CD4-positive, alpha-beta T cell (primary cell): ENCODE results near the gene SNX20. TPM values are rescaled to one million over a fixed set of nuclear protein-coding genes. Genes with fewer than 3 reads are reported as not detected.

Experiments
- ATAC-seq: fragments of 200-7000 bp; cut with Tn5 transposase; one replicate; pipeline ENCODE4 v1.10.0; 2022; ENCODE audit warnings: mild to moderate bottlenecking; ENCODE audit not compliant: poor library complexity
- CTCF ChIA-PET: fragments of 350-600 bp; sonication (Branson Sonifier 250); formaldehyde crosslinking; loops from one replicate; lab custom pipeline; 2021; ENCODE audit warnings: antibody characterized with exemption, inconsistent platforms; lab: Charles Lee
- POLR2A ChIA-PET: fragments of 350-600 bp; sonication (Branson Sonifier 250); formaldehyde crosslinking; loops from one replicate; lab custom pipeline; 2021; ENCODE audit warnings: antibody characterized with exemption, inconsistent platforms; lab: Charles Lee
- DNase-seq, 14 experiments: peaks; one replicate each; pipeline ENCODE4 v3.0.0-alpha.2; 2013 to 2020; ENCODE audit warnings: mixed read lengths in 2 of 14
- H3K27ac ChIP-seq, 2 donors: one replicate each; pipeline versions ENCODE4 v1.5.1 to v1.7.0; 2013; ENCODE audit warnings: low read length in 2 of 2, low read depth in 1 of 2, mild to moderate bottlenecking in 1 of 2
- H3K27me3 ChIP-seq, 2 experiments: 1 replicate in 1 of 2; 2 replicates in 1 of 2; pipeline versions ENCODE4 v1.6.1 to v1.7.0; 2013; ENCODE audit warnings: low read length in 2 of 2, control low read depth in 1 of 2, mild to moderate bottlenecking in 1 of 2, moderate library complexity in 1 of 2; ENCODE audit not compliant: insufficient read depth in 2 of 2, control insufficient read depth in 1 of 2
- H3K36me3 ChIP-seq: one replicate; pipeline ENCODE4 v1.6.1; 2013; ENCODE audit warnings: low read length, control low read depth; ENCODE audit not compliant: insufficient read depth
- H3K4me1 ChIP-seq: one replicate; pipeline ENCODE4 v1.6.1; 2013; ENCODE audit warnings: low read length, control low read depth; ENCODE audit not compliant: insufficient read depth
- H3K4me3 ChIP-seq: one replicate; pipeline ENCODE4 v1.5.1; 2013; ENCODE audit warnings: mild to moderate bottlenecking, low read length, moderate library complexity
- H3K9me3 ChIP-seq, 2 experiments: 1 replicate in 1 of 2; 2 replicates in 1 of 2; pipeline versions ENCODE4 v1.6.1 to v1.7.0; 2013; ENCODE audit warnings: low read length in 2 of 2, mild to moderate bottlenecking in 2 of 2, control low read depth in 1 of 2, moderate library complexity in 1 of 2; ENCODE audit not compliant: control insufficient read depth in 1 of 2, insufficient read depth in 1 of 2
- H3K27ac Mint-ChIP-seq: one replicate; pipeline ENCODE4 v1.8.0; 2020; ENCODE audit warnings: mixed read lengths
- H3K27me3 Mint-ChIP-seq: one replicate; pipeline ENCODE4 v1.8.0; 2021; ENCODE audit warnings: mixed read lengths
- H3K36me3 Mint-ChIP-seq: one replicate; pipeline ENCODE4 v1.8.0; 2021; ENCODE audit warnings: low read depth, mixed read lengths
- H3K4me1 Mint-ChIP-seq: one replicate; pipeline ENCODE4 v1.8.0; 2021; ENCODE audit warnings: low read depth, mixed read lengths
- H3K4me3 Mint-ChIP-seq: one replicate; pipeline ENCODE4 v1.8.0; 2020; ENCODE audit warnings: mild to moderate bottlenecking, mixed read lengths
- H3K9me3 Mint-ChIP-seq: one replicate; pipeline ENCODE4 v1.8.0; 2020; ENCODE audit warnings: mixed read lengths
- intact Hi-C, 2 experiments: fragments of 100-400 bp; cut with DNase I in 1 of 2; cut with micrococcal nuclease in 1 of 2; formaldehyde crosslinking; loops; one replicate each; pipeline versions ENCODE4 v1.15.1 to v1.9.0; 2023 to 2025; cut with DNase I, micrococcal nuclease
- total RNA-seq, 174 experiments: library from RNA in 2 of 174; stranded (reverse) in 2 of 174; gene quantifications; one replicate each; pipeline ENCODE4 v1.2.3 and lab custom pipeline; 2021 to 2026
- TF ChIP-seq, protein P1 (sequence below): fragments of 200-600 bp; IDR thresholded peaks from one replicate; pipeline ENCODE4 v1.8.0; 2022; ENCODE audit warnings: antibody characterized with exemption, mild to moderate bottlenecking

Gene SNX20
- total RNA-seq, 2 experiments from 2014 or later: 26.6 TPM

DNA sequence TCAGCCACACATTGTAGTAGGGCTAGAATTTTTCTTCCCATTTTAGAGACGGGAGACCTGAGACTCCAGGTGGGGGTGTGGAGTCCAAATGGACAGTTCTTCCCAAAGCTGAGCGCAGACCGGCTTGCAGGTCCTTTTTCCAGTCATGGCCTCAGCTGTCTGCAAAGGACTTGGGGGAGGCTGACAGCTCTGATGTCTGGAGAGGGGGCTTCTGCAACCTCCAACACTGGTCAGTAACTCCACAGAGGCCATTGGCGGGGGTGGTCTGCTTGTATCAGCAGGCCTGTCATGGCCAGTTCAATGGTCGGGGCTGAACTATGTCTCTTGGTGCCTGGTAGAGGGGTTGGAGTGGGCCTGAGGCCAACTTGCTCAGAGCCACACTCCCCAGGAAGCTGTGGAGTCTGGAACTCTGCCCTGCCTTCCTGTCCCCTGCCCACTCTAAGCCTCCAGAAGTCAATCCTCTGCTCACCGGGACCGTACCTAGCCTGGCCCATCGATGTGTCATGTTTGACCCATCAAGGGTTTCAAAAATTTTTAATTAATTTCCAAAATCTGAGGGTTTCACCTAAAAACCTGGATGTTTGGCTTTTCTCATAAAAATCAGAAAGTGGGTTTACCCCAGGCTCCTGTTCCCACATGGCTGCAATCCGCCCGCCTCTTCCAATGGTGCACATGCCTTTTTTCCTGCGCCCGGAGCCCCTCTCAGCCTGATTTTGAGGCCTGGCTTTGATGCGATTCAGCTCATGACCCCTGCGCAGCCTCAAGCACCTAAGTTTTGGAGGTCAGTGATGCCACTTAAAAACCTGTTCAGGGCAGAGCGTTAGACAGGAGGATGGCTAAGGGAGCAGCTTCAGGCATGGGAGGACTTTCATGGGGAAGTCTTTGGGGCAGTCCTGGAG lies 39.9 kb downstream of the SNX20 start:
- intact Hi-C loops: loop anchor here in 1 of 2 experiments (5.0 kb wide), 1 partner anchor 429 kb away; no protein-coding TSS in a partner anchor
- no peaks in the 10 kb centered on the region for H3K27me3 Mint-ChIP-seq
- peaks cover 6% of the 10 kb centered on the region for H3K4me1 Mint-ChIP-seq
- peaks cover 7% of the 10 kb centered on the region for H3K4me1 ChIP-seq
- H3K36me3 Mint-ChIP-seq: no peaks in the 10 kb centered on the region
- no peak overlapping the region for H3K27ac ChIP-seq
- POLR2A ChIA-PET: no interaction called here
- H3K27ac Mint-ChIP-seq: no peak overlapping the region
- no peaks in the 10 kb centered on the region for H3K9me3 Mint-ChIP-seq
- no peak overlapping the region for H3K4me3 ChIP-seq
- TF ChIP-seq, protein P1, sequence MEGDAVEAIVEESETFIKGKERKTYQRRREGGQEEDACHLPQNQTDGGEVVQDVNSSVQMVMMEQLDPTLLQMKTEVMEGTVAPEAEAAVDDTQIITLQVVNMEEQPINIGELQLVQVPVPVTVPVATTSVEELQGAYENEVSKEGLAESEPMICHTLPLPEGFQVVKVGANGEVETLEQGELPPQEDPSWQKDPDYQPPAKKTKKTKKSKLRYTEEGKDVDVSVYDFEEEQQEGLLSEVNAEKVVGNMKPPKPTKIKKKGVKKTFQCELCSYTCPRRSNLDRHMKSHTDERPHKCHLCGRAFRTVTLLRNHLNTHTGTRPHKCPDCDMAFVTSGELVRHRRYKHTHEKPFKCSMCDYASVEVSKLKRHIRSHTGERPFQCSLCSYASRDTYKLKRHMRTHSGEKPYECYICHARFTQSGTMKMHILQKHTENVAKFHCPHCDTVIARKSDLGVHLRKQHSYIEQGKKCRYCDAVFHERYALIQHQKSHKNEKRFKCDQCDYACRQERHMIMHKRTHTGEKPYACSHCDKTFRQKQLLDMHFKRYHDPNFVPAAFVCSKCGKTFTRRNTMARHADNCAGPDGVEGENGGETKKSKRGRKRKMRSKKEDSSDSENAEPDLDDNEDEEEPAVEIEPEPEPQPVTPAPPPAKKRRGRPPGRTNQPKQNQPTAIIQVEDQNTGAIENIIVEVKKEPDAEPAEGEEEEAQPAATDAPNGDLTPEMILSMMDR: no peak
- H3K4me3 Mint-ChIP-seq: no peak overlapping the region
- DNase-seq (no peak), ATAC-seq (no peak)
- CTCF ChIA-PET: interaction anchor here (1.2 to 1.3 kb wide), 2 partner anchors 24 to 30 kb away, joined by 3 to 4 read pairs; no protein-coding TSS in a partner anchor
- no peaks in the 10 kb centered on the region for H3K9me3 ChIP-seq
- no peaks in the 10 kb centered on the region for H3K27me3 ChIP-seq
- H3K36me3 ChIP-seq: no peaks in the 10 kb centered on the region

DNA sequence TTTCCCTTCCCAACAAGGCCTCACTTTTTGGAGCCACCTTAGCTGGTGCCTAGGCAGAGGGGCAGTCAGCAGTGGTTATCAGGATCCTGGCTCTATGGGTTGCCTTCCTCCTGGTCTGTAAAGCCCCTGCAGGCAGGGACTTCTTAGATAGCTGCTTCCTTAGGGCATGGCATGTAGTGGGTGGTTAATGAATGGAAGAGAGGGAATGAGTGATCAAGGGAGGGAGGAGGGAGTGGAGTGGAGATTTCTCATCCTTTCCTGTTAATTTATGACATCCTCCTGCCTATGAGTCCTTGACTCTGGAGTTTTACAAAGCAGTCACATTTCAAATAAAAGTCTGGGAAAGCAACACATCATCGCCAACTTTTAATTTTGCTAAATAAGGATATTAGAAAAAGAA lies 40.7 kb downstream of the SNX20 start:
- POLR2A ChIA-PET: no interaction called here
- Histone ChIP-seq H3K27ac (no peak overlapping the region), H3K9me3 (no peaks in the 10 kb centered on the region), H3K4me3 (no peak overlapping the region), H3K4me1 (peaks cover 13% of the 10 kb centered on the region), H3K27me3 (no peaks in the 10 kb centered on the region), H3K36me3 (no peaks in the 10 kb centered on the region)
- no peaks in the 10 kb centered on the region for H3K27me3 Mint-ChIP-seq
- no peak for ATAC-seq
- no peak for DNase-seq
- H3K4me1 Mint-ChIP-seq: peaks cover 10% of the 10 kb centered on the region
- no peak overlapping the region for H3K4me3 Mint-ChIP-seq
- TF ChIP-seq, protein P1: no peak
- intact Hi-C loops: loop anchor here in 1 of 2 experiments (5.0 kb wide), 1 partner anchor 428 kb away; no protein-coding TSS in a partner anchor
- CTCF ChIA-PET: interaction anchor here (1.2 to 1.3 kb wide), 2 partner anchors 25 to 31 kb away, joined by 3 to 4 read pairs; no protein-coding TSS in a partner anchor
- H3K27ac Mint-ChIP-seq: no peak overlapping the region
- H3K36me3 Mint-ChIP-seq: no peaks in the 10 kb centered on the region
- H3K9me3 Mint-ChIP-seq: no peaks in the 10 kb centered on the region

DNA sequence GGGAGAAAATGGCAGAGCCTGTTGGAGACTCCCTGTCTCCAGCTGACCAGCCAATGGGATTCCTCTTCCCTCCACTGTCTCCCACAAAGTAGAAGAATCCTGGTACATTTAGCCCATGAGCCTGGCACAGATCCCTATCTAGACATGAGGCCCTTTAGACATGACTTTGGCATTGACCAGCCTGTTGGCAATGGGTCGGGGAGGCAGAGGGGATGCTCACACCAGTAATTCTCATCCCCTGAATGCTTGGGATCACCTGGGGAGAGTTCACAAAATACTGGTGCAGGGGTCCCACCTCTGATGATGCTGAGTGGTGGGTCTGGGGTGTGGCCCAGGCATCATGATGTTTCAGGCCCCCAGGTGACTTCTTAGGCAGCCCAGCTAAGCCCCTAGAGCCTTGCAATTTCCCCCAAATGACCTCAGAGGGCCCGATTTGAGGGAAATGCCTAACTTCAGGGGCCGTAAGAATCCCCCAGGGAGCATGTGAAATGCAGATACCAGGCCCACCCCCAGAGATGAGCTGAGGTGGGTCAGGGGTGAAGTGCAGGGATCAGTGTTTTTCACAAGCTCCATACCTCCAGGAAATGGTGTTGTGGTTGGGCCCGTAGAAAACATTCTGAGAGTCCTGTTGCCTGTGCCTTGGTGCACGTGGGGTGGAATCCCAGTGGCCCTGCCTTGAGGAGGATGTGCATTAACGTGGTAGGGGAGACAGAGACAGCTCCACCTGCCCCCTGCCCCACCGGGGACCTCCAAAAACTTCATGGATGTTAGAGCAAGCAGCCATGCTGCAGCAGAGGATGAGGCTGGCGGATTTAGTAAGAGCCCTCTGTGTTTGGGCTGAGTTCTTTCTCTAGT lies 42.1 kb downstream of the SNX20 start:
- intact Hi-C loops: no loop called here
- ATAC-seq: no peak
- no peaks in the 10 kb centered on the region for H3K27me3 ChIP-seq
- POLR2A ChIA-PET: no interaction called here
- peaks cover 5% of the 10 kb centered on the region for H3K36me3 Mint-ChIP-seq
- H3K9me3 ChIP-seq: no peaks in the 10 kb centered on the region
- no peaks in the 10 kb centered on the region for H3K9me3 Mint-ChIP-seq
- no peaks in the 10 kb centered on the region for H3K36me3 ChIP-seq
- CTCF ChIA-PET: no interaction called here
- H3K27ac ChIP-seq: no peak overlapping the region
- TF ChIP-seq, protein P1: no peak
- DNase-seq: no peak
- H3K27ac Mint-ChIP-seq: no peak overlapping the region
- no peak overlapping the region for H3K4me3 Mint-ChIP-seq
- H3K27me3 Mint-ChIP-seq: no peaks in the 10 kb centered on the region
- H3K4me3 ChIP-seq: no peak overlapping the region
- H3K4me1 ChIP-seq: peaks cover 9% of the 10 kb centered on the region
- peaks cover 4% of the 10 kb centered on the region for H3K4me1 Mint-ChIP-seq
